GM19324 (cell line): ENCODE measurements around the gene RAD50.
"Not testable (repeated sequence)": the region's sequence is repeated elsewhere in the genome, so short reads cannot be mapped to it uniquely, and the experiment has no call there.

Experiments
- ATAC-seq: cut with Tn5 transposase; IDR thresholded peaks from one replicate; pipeline ENCODE4 v1.9.1; 2021; ENCODE audit warnings: mild to moderate bottlenecking, moderate library complexity; ENCODE audit not compliant: unreplicated experiment, low FRiP score

RAD50 gene

GRCh38 chr5:132690156-132690555, 133.4 kb downstream of the RAD50 start:
- ATAC-seq, result no peak

- ATAC-seq, result not testable (repeated sequence)
Observed at GRCh38 chr5:132691755-132692631, 135.2 kb downstream of the RAD50 start.

DNA sequence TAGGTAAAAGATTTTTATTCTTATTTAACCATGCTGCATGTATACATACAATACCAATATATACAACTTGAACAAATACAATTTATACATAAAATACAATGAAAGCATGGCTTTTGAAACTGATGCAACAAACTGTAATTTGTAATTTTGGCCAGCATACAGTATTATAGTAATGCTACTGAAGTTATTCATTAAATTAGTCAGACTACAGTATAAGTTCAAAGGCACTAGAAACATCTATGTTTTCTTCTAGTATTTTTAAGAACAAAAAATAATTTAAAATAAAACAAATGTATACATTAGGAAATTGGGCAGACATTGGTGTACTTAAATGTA, 135.8 kb downstream of the RAD50 start:
- no peak for ATAC-seq
